ENCODE data around the gene RALY.

GRCh38 chr20:34110745-34111641 is 117.3 kb downstream of the RALY start:
- TF ChIP-seq CTCF (IDR thresholded peaks at IDR 0.05; ENCODE audit: low read depth, low read length, poor library complexity, severe bottlenecking) (no peak), EZH2phosphoT487 (IDR thresholded peaks at IDR 0.05; ENCODE audit: borderline replicate concordance, low read length) (no peak)

Data from DOHH2 (cell line).